ENCODE results near the gene DISP3.

Gene DISP3

GRCh38 chr1:11478571-11479374 lies at the start of gene DISP3:
Gene DISP3 (plus strand): TSS chr1:11479155. CDS start chr1:11500993, 21,838 bp downstream.
- DNase-seq (ENCODE audit: low read depth in 2 of 3, low spot score in 1 of 3) = peak; percentile 56 to 72 (median 61)

GRCh38 chr1:11429226-11429625 lies 49.7 kb upstream of the DISP3 start:
- DNase-seq (ENCODE audit: low read depth in 2 of 3, low spot score in 1 of 3) = no peak

- no peak for DNase-seq (ENCODE audit: low read depth in 2 of 3, low spot score in 1 of 3)
Measured at GRCh38 chr1:11429935-11430334, 49.0 kb upstream of the DISP3 start.

- DNase-seq (ENCODE audit: low read depth in 2 of 3, low spot score in 1 of 3) = no peak
Measured at GRCh38 chr1:11431941-11432507, 46.9 kb upstream of the DISP3 start.

GRCh38 chr1:11432526-11432925 lies 46.4 kb upstream of the DISP3 start:
- no peak for DNase-seq (ENCODE audit: low read depth in 2 of 3, low spot score in 1 of 3)

- DNase-seq (ENCODE audit: low read depth in 2 of 3, low spot score in 1 of 3) = no peak
Measured at GRCh38 chr1:11434501-11434900, 44.5 kb upstream of the DISP3 start.

- DNase-seq (ENCODE audit: low read depth in 2 of 3, low spot score in 1 of 3) = no peak
Measured at GRCh38 chr1:11434926-11435325, 44.0 kb upstream of the DISP3 start.

GRCh38 chr1:11438996-11439395 lies 40.0 kb upstream of the DISP3 start:
- no peak for DNase-seq (ENCODE audit: low read depth in 2 of 3, low spot score in 1 of 3)

GRCh38 chr1:11441211-11441952 lies 37.6 kb upstream of the DISP3 start:
- DNase-seq (ENCODE audit: low read depth in 2 of 3, low spot score in 1 of 3) = no peak

GRCh38 chr1:11443043-11443442 lies 35.9 kb upstream of the DISP3 start:
- DNase-seq (ENCODE audit: low read depth in 2 of 3, low spot score in 1 of 3) = no peak

GRCh38 chr1:11443961-11444658 lies 34.8 kb upstream of the DISP3 start:
- DNase-seq (ENCODE audit: low read depth in 2 of 3, low spot score in 1 of 3) = no peak

- DNase-seq (ENCODE audit: low read depth in 2 of 3, low spot score in 1 of 3) = no peak
Measured at GRCh38 chr1:11444907-11445306, 34.0 kb upstream of the DISP3 start.

GRCh38 chr1:11447903-11448302 lies 31.1 kb upstream of the DISP3 start:
- no peak for DNase-seq (ENCODE audit: low read depth in 2 of 3, low spot score in 1 of 3)

GRCh38 chr1:11448373-11449099 lies 30.4 kb upstream of the DISP3 start:
- no peak for DNase-seq (ENCODE audit: low read depth in 2 of 3, low spot score in 1 of 3)

GRCh38 chr1:11449100-11449403 lies 29.9 kb upstream of the DISP3 start:
- no peak for DNase-seq (ENCODE audit: low read depth in 2 of 3, low spot score in 1 of 3)

- no peak for DNase-seq (ENCODE audit: low read depth in 2 of 3, low spot score in 1 of 3)
Measured at GRCh38 chr1:11450310-11450709, 28.6 kb upstream of the DISP3 start.

- DNase-seq (ENCODE audit: low read depth in 2 of 3, low spot score in 1 of 3) = no peak
Measured at GRCh38 chr1:11453742-11454491, 25.0 kb upstream of the DISP3 start.

- DNase-seq (ENCODE audit: low read depth in 2 of 3, low spot score in 1 of 3) = no peak
Measured at GRCh38 chr1:11455967-11456570, 22.9 kb upstream of the DISP3 start.

- DNase-seq (ENCODE audit: low read depth in 2 of 3, low spot score in 1 of 3) = no peak
Measured at GRCh38 chr1:11456965-11457364, 22.0 kb upstream of the DISP3 start.

GRCh38 chr1:11458811-11459275 lies 20.1 kb upstream of the DISP3 start:
- no peak for DNase-seq (ENCODE audit: low read depth in 2 of 3, low spot score in 1 of 3)

Measured in stimulated activated CD4-positive, alpha-beta T cell treated with anti-CD3 and anti-CD28 coated beads, Interleukin-12 subunit alpha, Interleukin-12 subunit beta, amount 100 ng/mL, for 48 hours (primary cell).